ENCODE measurements around the gene MMP10.

Gene MMP10

DNA sequence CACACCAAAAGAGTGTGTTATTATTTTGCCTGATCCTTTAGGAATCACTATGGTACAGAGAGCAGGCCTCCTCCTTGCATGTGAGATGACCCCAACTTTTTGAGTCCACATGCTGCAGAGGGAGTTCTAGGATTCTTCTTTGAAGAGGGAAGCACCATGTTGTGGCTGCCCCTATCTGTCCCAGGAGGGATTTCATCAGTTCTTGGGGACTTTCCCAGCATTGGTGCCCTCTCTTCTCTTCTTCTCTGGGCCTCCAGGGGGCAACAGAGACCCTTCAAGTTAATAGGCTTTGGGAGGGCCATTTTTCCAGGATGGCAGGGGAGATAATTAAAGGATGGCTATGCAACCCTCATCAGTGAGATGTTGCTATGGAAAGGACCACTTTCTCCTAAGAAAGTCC, 14.0 kb upstream of the MMP10 start:
- peak overlapping the region; percentile 27; the same call in 1 of the 2 replicates for H3K27ac ChIP-seq
- no peak for TF ChIP-seq ZFX (IDR thresholded peaks at IDR 0.05; ENCODE audit: borderline replicate concordance)
- TF ChIP-seq CTCF (IDR thresholded peaks at IDR 0.05), result peak; percentile 58; the same call in 1 of the 2 replicates

DNA sequence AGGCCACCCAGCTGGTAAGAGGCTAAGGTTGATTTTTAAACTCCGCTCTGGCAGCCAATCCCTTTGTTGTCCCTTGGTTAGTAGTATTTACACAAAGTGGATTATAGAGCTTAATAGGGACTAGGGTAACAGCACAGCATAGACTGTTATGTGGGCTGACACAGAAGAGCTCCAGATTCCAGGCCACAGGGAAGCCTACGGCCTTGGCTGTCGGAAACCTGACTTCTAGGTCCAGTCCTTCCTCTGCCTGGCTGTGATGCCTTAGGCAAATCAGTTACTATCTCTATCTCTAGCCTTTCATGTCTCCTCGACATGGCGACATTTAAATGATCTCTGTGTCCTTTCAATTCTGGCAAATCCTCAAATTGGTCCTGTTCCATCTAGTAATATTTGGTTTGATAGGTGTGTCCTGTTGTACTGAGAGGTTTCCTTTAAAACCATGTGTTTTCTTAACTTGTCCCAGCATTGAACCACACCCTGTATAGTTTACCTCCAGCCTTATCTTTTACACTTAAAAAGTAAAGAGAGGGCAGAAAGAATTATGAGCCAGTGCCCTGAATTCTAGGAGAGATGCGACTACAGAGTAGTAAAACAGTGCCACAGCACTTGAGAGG, 13.4 kb upstream of the MMP10 start:
- peak overlapping the region; percentile 27 for H3K27ac ChIP-seq
- no peak for TF ChIP-seq CTCF (IDR thresholded peaks at IDR 0.05)
- TF ChIP-seq ZFX (IDR thresholded peaks at IDR 0.05; ENCODE audit: borderline replicate concordance), result no peak

GRCh38 chr11:102792604-102793003, 12.2 kb upstream of the MMP10 start:
- no peak overlapping the region for H3K27ac ChIP-seq
- TF ChIP-seq CTCF (IDR thresholded peaks at IDR 0.05) (no peak), ZFX (IDR thresholded peaks at IDR 0.05; ENCODE audit: borderline replicate concordance) (no peak)

- TF ChIP-seq CTCF (IDR thresholded peaks at IDR 0.05), result no peak
- TF ChIP-seq ZFX (IDR thresholded peaks at IDR 0.05; ENCODE audit: borderline replicate concordance), result no peak
- no peak overlapping the region for H3K27ac ChIP-seq
Measured at GRCh38 chr11:102791271-102792036, 11.0 kb upstream of the MMP10 start.

GRCh38 chr11:102788334-102788995, 8.0 kb upstream of the MMP10 start:
- no peak for TF ChIP-seq ZFX (IDR thresholded peaks at IDR 0.05; ENCODE audit: borderline replicate concordance)
- no peak for TF ChIP-seq CTCF (IDR thresholded peaks at IDR 0.05)
- H3K27ac ChIP-seq, result no peak overlapping the region

DNA sequence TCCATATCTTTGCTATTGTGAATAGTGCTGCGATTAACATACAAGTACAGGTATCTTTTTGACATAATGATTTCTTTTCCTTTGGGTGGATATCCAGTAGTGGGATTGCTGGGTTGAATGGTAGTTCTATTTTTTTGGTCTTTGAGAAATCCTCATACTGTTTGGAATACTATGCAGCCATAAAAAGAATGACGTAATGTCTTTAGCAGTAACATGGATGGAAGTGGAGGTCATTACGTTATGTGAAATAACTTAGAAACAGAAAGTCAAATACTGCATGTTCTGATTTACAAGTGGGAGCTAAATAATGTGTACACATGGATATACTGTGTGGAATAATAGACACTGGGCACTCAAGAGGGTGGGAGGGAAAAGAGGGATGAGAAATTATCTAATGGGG, 4.0 kb upstream of the MMP10 start:
- peak overlapping the region; percentile 69 for H3K27ac ChIP-seq
- TF ChIP-seq ZFX (IDR thresholded peaks at IDR 0.05; ENCODE audit: borderline replicate concordance) (no peak), CTCF (IDR thresholded peaks at IDR 0.05) (no peak)

- TF ChIP-seq ZFX (IDR thresholded peaks at IDR 0.05; ENCODE audit: borderline replicate concordance), result no peak
- no peak for TF ChIP-seq CTCF (IDR thresholded peaks at IDR 0.05)
- H3K27ac ChIP-seq, result peak overlapping the region; percentile 69
Measured at GRCh38 chr11:102783720-102784119, 3.3 kb upstream of the MMP10 start.

Data from 22Rv1 (cell line).